Subcutaneous adipose tissue (tissue), 4 donors: ENCODE data around the gene BROX. TPM values are rescaled to one million over a fixed set of nuclear protein-coding genes. Genes with fewer than 3 reads are reported as not detected.

Experiments
- CTCF ChIP-seq: fragments of 450-650 bp; IDR thresholded peaks from one replicate; pipeline ENCODE4 v1.5.1; 2016; ENCODE audit warnings: low read depth, mild to moderate bottlenecking, control low read depth, antibody characterized with exemption, moderate library complexity
- total RNA-seq, 4 donors: library from RNA; depleted of rRNA; stranded (reverse); fragments of >200 nt; gene quantifications; one replicate each; pipeline ENCODE4 v1.1.0, GENCODE V29; 2016

BROX gene
- total RNA-seq, 4 donors from 2014 or later: 34.1 to 65.4 (median 57.8) TPM

GRCh38 chr1:222769971-222770620 is 57.7 kb downstream of the BROX start:
- TF ChIP-seq CTCF: no peak

DNA sequence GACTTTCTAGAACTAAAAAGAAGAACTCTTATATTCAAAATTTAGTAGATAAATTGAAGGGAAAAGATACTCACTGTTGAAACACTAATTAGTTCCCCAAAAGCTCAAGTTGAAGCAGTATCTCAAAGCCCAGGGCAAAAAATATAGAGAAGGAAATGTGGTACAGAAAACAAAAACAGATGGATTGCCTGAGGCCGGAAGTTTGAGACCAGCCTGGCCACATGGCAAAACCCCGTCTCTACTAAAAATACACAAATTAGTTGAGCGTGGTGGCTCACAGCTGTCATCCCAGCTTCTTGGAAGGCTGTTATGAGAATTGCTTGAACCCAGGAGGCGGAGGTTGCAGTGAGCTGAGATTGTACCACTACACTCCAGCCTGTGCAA is 60.6 kb downstream of the BROX start:
- TF ChIP-seq CTCF: no peak

DNA sequence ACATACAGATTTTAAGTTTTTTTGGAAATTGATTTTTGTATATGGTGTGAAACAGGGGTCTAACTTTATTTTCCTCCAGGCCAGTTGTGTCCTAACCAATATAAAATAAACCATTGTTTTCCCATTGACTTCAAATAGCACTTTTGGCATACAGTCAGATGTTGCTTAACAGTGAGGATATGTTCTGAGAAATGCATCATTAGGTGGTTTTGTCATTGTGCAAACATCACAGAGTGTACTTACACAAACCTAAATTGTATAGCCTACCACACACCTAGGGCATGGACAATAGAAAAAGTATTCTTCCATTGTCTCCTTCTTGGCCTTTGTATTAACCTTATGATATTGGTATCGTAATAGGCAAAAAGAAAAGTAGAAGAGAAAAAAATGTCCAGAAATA is 65.1 kb downstream of the BROX start:
- TF ChIP-seq CTCF: no peak

DNA sequence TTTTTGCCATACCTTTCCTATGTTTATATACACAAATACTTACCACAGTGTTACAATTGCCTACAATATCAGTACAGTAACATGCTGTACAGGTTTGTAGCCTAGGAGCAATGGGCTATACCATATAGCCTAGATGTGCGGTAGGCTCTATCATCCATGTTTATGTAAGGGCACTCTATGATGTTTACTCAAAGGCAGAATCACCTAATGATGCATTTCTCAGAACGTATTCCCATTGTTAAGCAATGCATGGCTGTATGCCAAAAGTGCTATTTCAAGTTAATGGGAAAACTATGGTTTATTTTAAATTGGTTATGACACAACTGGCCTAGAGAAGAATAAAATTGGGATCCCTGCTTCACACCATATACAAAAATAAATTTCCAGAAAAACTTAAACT is 65.6 kb downstream of the BROX start:
- TF ChIP-seq CTCF: no peak

GRCh38 chr1:222781251-222781650 is 68.9 kb downstream of the BROX start:
- no peak for TF ChIP-seq CTCF

- TF ChIP-seq CTCF: no peak
Measured at GRCh38 chr1:222783051-222783450, 70.7 kb downstream of the BROX start.

- no peak for TF ChIP-seq CTCF
Measured at GRCh38 chr1:222784371-222784770, 72.0 kb downstream of the BROX start.

Other genes starting within 250 kb of the BROX start
- gene HHIPL2, start 164.5 kb upstream of the BROX start, total RNA-seq: not detected
- gene TAF1A, start 122.6 kb upstream of the BROX start, total RNA-seq: 1 to 10 TPM; 5.1 to 8.9 (median 7.3) TPM
- 10 to 100 TPM; 44.9 to 62.4 (median 50.0) TPM for gene MIA3, start 94.5 kb upstream of the BROX start, total RNA-seq
- gene AIDA, start 73 bp upstream of the BROX start, total RNA-seq: 100 to 1,000 TPM; 107 to 147 (median 112) TPM
- gene FAM177B, start 24.6 kb downstream of the BROX start, total RNA-seq: 1 to 10 TPM in 2 of 4 donors, under 1 TPM in 2; 0.82 to 1.8 (median 1.1) TPM
- 10 to 100 TPM in 1 of 4 donors, 1 to 10 TPM in 3; 4.0 to 19.2 (median 8.4) TPM for gene DISP1, start 102.5 kb downstream of the BROX start, total RNA-seq